ENCODE data around the gene UBE2H. TPM values are rescaled to one million over a fixed set of nuclear protein-coding genes. Genes with fewer than 3 reads are reported as not detected.

The UBE2H gene
- polyA plus RNA-seq, 1 of the 3 experiments (the other 2 are of a cell fraction), result 129 TPM

GRCh38 chr7:129970816-129971215 is 18.1 kb upstream of the UBE2H start:
- peaks cover 0 to 12% of the 10 kb centered on the region in 2 experiments; a peak in 1 of 4 replicates for H3K4me1 ChIP-seq (ENCODE audit: control insufficient read depth in 1 of 2, insufficient read depth in 2 of 2, low read depth in 1 of 2, low read length in 1 of 2)
- no peaks in the 10 kb centered on the region for H4K20me1 ChIP-seq (ENCODE audit: insufficient read depth)
- H3K27me3 ChIP-seq (ENCODE audit: insufficient read depth), result no peaks in the 10 kb centered on the region
- H3F3A ChIP-seq (replicated peaks; ENCODE audit: insufficient read depth), result peaks cover 23% of the 10 kb centered on the region
- CTCF ChIA-PET, result interaction anchor here (0.7 to 1.5 kb wide), 4 partner anchors 16 to 146 kb away, joined by 3 to 4 read pairs (median 4); no protein-coding TSS in a partner anchor
- peak overlapping the region; percentile 60; the same call in 1 of the 2 replicates for H3K9ac ChIP-seq
- WGBS (ENCODE audit: low lambda C conversion rate), result 90% methylated on average over 3 of the region's 3 CpGs
- TF ChIP-seq JUND (IDR thresholded peaks at IDR 0.05) (no peak), ELF1 (IDR thresholded peaks at IDR 0.05) (no peak), MXI1 (IDR thresholded peaks at IDR 0.05; ENCODE audit: low read depth, low read length) (no peak), RAD21 (IDR thresholded peaks at IDR 0.05; ENCODE audit: low read length) (no peak), TAF1 (IDR thresholded peaks at IDR 0.05; ENCODE audit: borderline replicate concordance, low read depth, low read length) (no peak), PBX3 (IDR thresholded peaks at IDR 0.05) (no peak), YY1 (IDR thresholded peaks at IDR 0.05; ENCODE audit: low read depth) (no peak), GATA2 (CRISPR knock-in tag; IDR thresholded peaks at IDR 0.05) (no peak), NFIC (IDR thresholded peaks at IDR 0.05; ENCODE audit: borderline replicate concordance) (no peak), FOSL2 (IDR thresholded peaks at IDR 0.05; ENCODE audit: borderline replicate concordance, low read depth) (no peak), GABPA (IDR thresholded peaks at IDR 0.05; ENCODE audit: low read depth) (no peak), EZH2phosphoT487 (IDR thresholded peaks at IDR 0.05; ENCODE audit: borderline replicate concordance, low read depth) (no peak), FOXJ3 (CRISPR knock-in tag; IDR thresholded peaks at IDR 0.05) (no peak), ZBTB33 (IDR thresholded peaks at IDR 0.05; ENCODE audit: borderline replicate concordance, low read depth) (no peak), USF2 (IDR thresholded peaks at IDR 0.05; ENCODE audit: borderline replicate concordance, low read depth, low read length) (no peak), SMC3 (IDR thresholded peaks at IDR 0.05; ENCODE audit: low read depth, low read length) (no peak), POLR2AphosphoS5 (IDR thresholded peaks at IDR 0.05; ENCODE audit: low read depth, low read length) (no peak), RCOR1 (IDR thresholded peaks at IDR 0.05; ENCODE audit: low read length) (no peak)
- H3K79me2 ChIP-seq (ENCODE audit: insufficient read depth), result no peaks in the 10 kb centered on the region
- no peaks in the 10 kb centered on the region for H3K9me3 ChIP-seq
- H3K4me3 ChIP-seq (ENCODE audit: low read depth in 2 of 2, low read length in 1 of 2), result no peak overlapping the region
- H3K36me3 ChIP-seq (replicated peaks in 1 of 2; ENCODE audit: control insufficient read depth in 1 of 2, insufficient read depth in 2 of 2, low read length in 1 of 2), result no peaks in the 10 kb centered on the region
- POLR2A ChIA-PET, result no interaction called here
- H3K4me2 ChIP-seq, result no peak overlapping the region
- H3K27ac ChIP-seq (ENCODE audit: low read depth in 2 of 2, low read length in 1 of 2), result peak overlapping the region in 1 of 2 experiments; percentile 94; a peak in 3 of 4 replicates
- H3K9me2 ChIP-seq, result no peaks in the 10 kb centered on the region
- no peak overlapping the region; the same call in 1 of the 2 replicates for H2AFZ ChIP-seq (ENCODE audit: low read depth)
- DNase-seq, result no peak

All from SK-N-SH (cell line).